Measurements from ENCODE around the gene PTRH2. TPM values are rescaled to one million over a fixed set of nuclear protein-coding genes. Genes with fewer than 3 reads are reported as not detected.

Gene PTRH2
- 19.1 TPM for total RNA-seq

GRCh38 chr17:59707149-59707970 lies at the start of gene PTRH2, which contains the start of gene VMP1:
Gene PTRH2 (minus strand): TSS chr17:59707430. CDS start chr17:59697978, 9,452 bp downstream.
Gene VMP1 (plus strand): TSS chr17:59707654. CDS start chr17:59731447, 23,793 bp downstream.

Other genes starting within 250 kb of the PTRH2 start
- gene DHX40, start 141.8 kb downstream of the PTRH2 start, total RNA-seq, result 84.4 TPM
- gene CLTC, start 87.5 kb downstream of the PTRH2 start, total RNA-seq, result 489 TPM
- gene VMP1, start 224 bp upstream of the PTRH2 start, total RNA-seq, result 212 TPM
- 8.5 TPM for gene TUBD1, start 185.5 kb upstream of the PTRH2 start, total RNA-seq
- 37.6 TPM for gene RPS6KB1, start 185.7 kb upstream of the PTRH2 start, total RNA-seq

All from diencephalon (tissue), 1 donor.